Spleen (tissue), 11 donors: ENCODE measurements around the gene TM4SF18. TPM values are rescaled to one million over a fixed set of nuclear protein-coding genes. Genes with fewer than 3 reads are reported as not detected.
A peak's percentile ranks its signal among the peaks of the same experiment; 100 is the strongest.

Source experiments
- DNase-seq: peaks from one replicate; pipeline ENCODE4 v3.0.0-alpha.2; 2020
- H3K27ac ChIP-seq, 8 donors: fragments of 200-600 bp; sonication (generic) in 7 of 8; 1 replicate in 4 of 8; 2 replicates in 4 of 8; pipeline versions ENCODE4 v1.5.0 to v1.8.0; 2016 to 2021; ENCODE audit warnings: inconsistent platforms in 4 of 8, mild to moderate bottlenecking in 4 of 8, moderate library complexity in 1 of 8
- H3K27me3 ChIP-seq, 7 donors: fragments of 200-600 bp; sonication (generic) in 6 of 7; replicated peaks in 1 of 7; 1 replicate in 4 of 7; 2 replicates in 3 of 7; pipeline versions ENCODE4 v1.5.0 to v1.8.0; 2016 to 2021; ENCODE audit warnings: inconsistent platforms in 3 of 7, mild to moderate bottlenecking in 1 of 7
- H3K36me3 ChIP-seq, 6 donors: fragments of 200-600 bp; sonication (generic) in 5 of 6; 1 replicate in 4 of 6; 2 replicates in 2 of 6; pipeline versions ENCODE4 v1.5.0 to v1.8.0; 2016 to 2021; ENCODE audit warnings: inconsistent platforms in 2 of 6
- H3K4me1 ChIP-seq, 6 donors: fragments of 200-600 bp; sonication (generic) in 5 of 6; 1 replicate in 3 of 6; 2 replicates in 3 of 6; pipeline versions ENCODE4 v1.5.0 to v1.8.0; 2016 to 2021; ENCODE audit warnings: inconsistent platforms in 3 of 6
- H3K4me3 ChIP-seq, 8 donors: fragments of 200-600 bp; sonication (generic) in 7 of 8; 1 replicate in 4 of 8; 2 replicates in 4 of 8; pipeline versions ENCODE4 v1.5.0 to v1.8.0; 2016 to 2021; ENCODE audit warnings: inconsistent platforms in 4 of 8, mild to moderate bottlenecking in 4 of 8, moderate library complexity in 2 of 8
- H3K9me3 ChIP-seq, 8 donors: fragments of 200-600 bp; sonication (generic) in 7 of 8; 1 replicate in 4 of 8; 2 replicates in 4 of 8; pipeline versions ENCODE4 v1.5.0 to v1.8.0; 2016 to 2021; ENCODE audit warnings: inconsistent platforms in 4 of 8
- CTCF ChIP-seq, 11 experiments: fragments of 200-600 bp in 7 of 11; fragments of 450-650 bp in 4 of 11; sonication (generic) in 4 of 11; IDR thresholded peaks in 8 of 11; conservative IDR thresholded peaks in 3 of 11; 1 replicate in 7 of 11; 2 replicates in 4 of 11; pipeline versions ENCODE4 v1.4.0 to v1.8.0; 2016 to 2021; ENCODE audit warnings: antibody characterized with exemption in 11 of 11, inconsistent platforms in 4 of 11, mild to moderate bottlenecking in 1 of 11
- POLR2A ChIP-seq, 3 donors: fragments of 450-650 bp; IDR thresholded peaks; one replicate each; pipeline ENCODE4 v1.5.1; 2017; ENCODE audit warnings: antibody characterized with exemption in 3 of 3, mild to moderate bottlenecking in 1 of 3
- POLR2AphosphoS5 ChIP-seq, 3 donors: sonication (generic); formaldehyde crosslinking; IDR thresholded peaks; one replicate each; pipeline ENCODE4 v1.5.1; 2017; ENCODE audit warnings: antibody characterized with exemption in 3 of 3
- WGBS, 5 donors: extraction: QIAGEN DNeasy Blood & Tissue Kit in 3 of 5; methylation state at CpG; one replicate each; pipeline versions ENCODE4 v1.1.5 to v1.1.7; 2013 to 2018; 5-methylcytosine and 5-hydroxymethylcytosine counted together
- intact Hi-C: fragments of 100-400 bp; cut with DNase I; formaldehyde crosslinking; loops from one replicate; pipeline ENCODE4 v1.15.0; 2023; ENCODE audit warnings: low total_unique reads
- polyA plus RNA-seq, 3 donors: library from polyadenylated mRNA; stranded (reverse); fragments of 200-250 nt; gene quantifications; one replicate each; pipeline ENCODE4 v1.2.1, GENCODE V29; 2013
- total RNA-seq, 7 donors: library from RNA; depleted of rRNA in 3 of 7; stranded (reverse); fragments of >200 nt in 3 of 7; fragmentation: NEBNext Ultra II Directional in 4 of 7; extraction: Animal tissue kit (Norgen Biotek cat#: 25700) in 4 of 7; gene quantifications; one replicate each; pipeline versions ENCODE4 v1.1.0 to v1.2.1, GENCODE V29; 2016 to 2021
- donor health status: healthy with polysubstance abuse.
- donor health status: DM: no; HTN: no; CAD: no; lungs with moderate emphysema.
- donor health status: DM: no; HTN: no; CAD: no.
- donor health status: Bipolar disorder and iron deficiency.
- donor health status: healthy.
- donor health status: DM: no; HTN: no; CAD: no.
- donor health status: DM: yes; HTN: yes; CAD: no.

TM4SF18 gene
- total and polyA plus RNA-seq, 10 donors, result 6.6 to 97.4 (median 49.1) TPM

- intact Hi-C loops, result loop anchor here (2.0 kb wide), 1 partner anchor 319 kb away; no protein-coding TSS in a partner anchor
- TF ChIP-seq CTCF (IDR thresholded peaks at IDR 0.05 in 8 of 11, conservative IDR thresholded peaks at IDR 0.05 in 3 of 11), result no peak
- no peak for TF ChIP-seq POLR2AphosphoS5 (IDR thresholded peaks at IDR 0.05)
- TF ChIP-seq POLR2A (IDR thresholded peaks at IDR 0.05), result no peak
- no peak for DNase-seq
- Histone ChIP-seq H3K27me3 (no peaks in the 10 kb centered on the region), H3K9me3 (no peaks in the 10 kb centered on the region), H3K4me3 (no peak overlapping the region), H3K27ac (no peak overlapping the region), H3K36me3 (no peaks in the 10 kb centered on the region), H3K4me1 (peaks cover 0 to 26% (median 18%) of the 10 kb centered on the region in 6 donors)
- WGBS, 5 donors, result 65 to 78% (median 69%) methylated on average over 3 of the region's 3 CpGs
Observed at GRCh38 chr3:149274220-149274619, 59.2 kb downstream of the TM4SF18 start.

DNA sequence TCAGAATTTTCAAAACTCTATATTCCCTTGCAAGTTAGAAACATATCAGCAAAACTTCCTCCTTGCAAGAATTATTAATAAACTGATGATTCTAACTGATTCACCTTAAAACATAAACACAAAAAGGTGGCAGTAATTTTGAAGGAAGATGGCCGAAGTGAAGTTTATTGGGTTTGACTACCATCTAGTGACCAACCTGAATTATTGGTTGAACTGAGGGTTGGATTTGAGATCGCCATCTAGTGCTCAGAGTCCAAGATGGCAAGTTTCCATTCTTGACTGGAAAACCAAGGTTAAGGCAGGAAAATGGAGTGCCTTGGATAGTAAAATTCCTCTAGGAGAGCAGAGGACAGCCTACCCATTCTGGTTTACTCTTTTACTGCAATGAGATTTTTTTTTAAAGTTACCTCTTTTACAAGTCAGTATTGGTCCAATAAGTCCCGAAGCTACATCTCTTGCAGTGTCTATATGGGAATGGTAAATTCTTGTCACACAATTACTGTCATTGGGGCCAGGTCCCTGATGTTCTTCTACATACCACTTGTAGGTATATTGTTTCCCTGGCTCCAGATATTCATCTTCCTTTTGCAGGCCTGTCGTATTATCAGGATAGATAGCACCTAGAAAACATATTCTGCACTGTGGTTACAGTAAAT is 60.2 kb downstream of the TM4SF18 start:
- TF ChIP-seq POLR2A (IDR thresholded peaks at IDR 0.05) (no peak), CTCF (IDR thresholded peaks at IDR 0.05 in 8 of 11, conservative IDR thresholded peaks at IDR 0.05 in 3 of 11) (peak; percentile 80 to 98 (median 89))
- Histone ChIP-seq H3K9me3 (no peaks in the 10 kb centered on the region), H3K4me3 (no peak overlapping the region), H3K27ac (no peak overlapping the region), H3K27me3 (no peaks in the 10 kb centered on the region), H3K36me3 (no peaks in the 10 kb centered on the region), H3K4me1 (peaks cover 0 to 23% (median 18%) of the 10 kb centered on the region in 6 donors)
- DNase-seq, result no peak
- intact Hi-C loops, result loop anchor here (2.0 kb wide), 1 partner anchor 152 kb away; no protein-coding TSS in a partner anchor
- 43 to 48% (median 45%) methylated on average over 4 of the region's 4 CpGs for WGBS, 5 donors

GRCh38 chr3:149271669-149272068 is 61.8 kb downstream of the TM4SF18 start:
- intact Hi-C loops, result loop anchor here (2.0 kb wide), 1 partner anchor 151 kb away; no protein-coding TSS in a partner anchor

More at GRCh38 chr3:149271669-149272068, 61.8 kb downstream of the TM4SF18 start:
- Histone ChIP-seq H3K27me3 (no peaks in the 10 kb centered on the region), H3K36me3 (no peaks in the 10 kb centered on the region), H3K4me1 (peaks cover 0 to 7% (median 4%) of the 10 kb centered on the region in 6 donors), H3K4me3 (no peak overlapping the region), H3K27ac (no peak overlapping the region), H3K9me3 (no peaks in the 10 kb centered on the region)
- TF ChIP-seq POLR2A (IDR thresholded peaks at IDR 0.05) (no peak), CTCF (IDR thresholded peaks at IDR 0.05 in 8 of 11, conservative IDR thresholded peaks at IDR 0.05 in 3 of 11) (no peak), POLR2AphosphoS5 (IDR thresholded peaks at IDR 0.05) (no peak)
- DNase-seq, result no peak
- WGBS, 5 donors, result 86 to 94% (median 90%) methylated on average over 6 of the region's 6 CpGs
